ENCODE results near the gene PSMG3. TPM values are rescaled to one million over a fixed set of nuclear protein-coding genes. Genes with fewer than 3 reads are reported as not detected.
A peak's percentile ranks its signal among the peaks of the same experiment; 100 is the strongest.

PSMG3 gene
- total and polyA plus RNA-seq, 2 of the 8 experiments (the other 6 are each of a cell fraction or from before 2014, with no cell fraction given), result 30.2 to 62.0 TPM

DNA sequence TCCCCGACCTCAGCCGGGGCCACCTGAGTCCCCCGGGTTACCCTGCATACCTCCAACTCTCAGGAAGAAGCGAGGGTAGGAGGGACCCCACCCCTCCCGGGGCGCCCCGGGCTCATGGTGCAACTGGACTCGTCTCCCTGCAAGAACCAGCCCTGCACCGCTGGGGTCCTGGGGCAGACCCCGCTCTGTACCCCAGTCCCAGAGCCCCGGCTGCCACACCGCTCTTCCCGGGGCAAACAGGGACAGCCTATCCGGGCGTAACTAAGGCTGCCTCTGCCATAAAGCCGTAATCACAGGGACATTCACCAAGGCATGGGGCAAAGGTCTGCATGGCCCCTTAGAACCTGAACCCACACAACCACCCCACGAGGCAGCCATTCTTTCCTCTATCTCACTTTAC lies 46.0 kb downstream of the PSMG3 start:
- Histone ChIP-seq H2BK20ac (ENCODE audit: low read length) (no peak overlapping the region), H3K4me1 (replicated peaks in 1 of 4; ENCODE audit: control insufficient read depth in 3 of 4, insufficient read depth in 4 of 4, low read length in 3 of 4) (peaks cover 0 to 11% (median 3%) of the 10 kb centered on the region in 4 experiments; a peak in 4 of 7 replicates), H3K56ac (replicated peaks; ENCODE audit: insufficient read length, low read depth, low read length) (no peak overlapping the region), H2AK5ac (ENCODE audit: low read depth, low read length) (no peak overlapping the region), H2BK5ac (ENCODE audit: low read depth, low read length) (no peak overlapping the region), H3K18ac (ENCODE audit: extremely low read depth, low read length) (peak overlapping the region; percentile 2; the same call in 1 of the 2 replicates), H3K27me3 (replicated peaks in 1 of 4; ENCODE audit: control insufficient read depth in 3 of 4, extremely low read depth in 1 of 4, insufficient read depth in 3 of 4, low read length in 3 of 4) (no peaks in the 10 kb centered on the region), H2BK120ac (replicated peaks; ENCODE audit: low read depth, low read length) (no peak overlapping the region), H3K4me2 (ENCODE audit: insufficient read depth in 1 of 2, low read depth in 2 of 2, low read length in 2 of 2) (no peak overlapping the region), H3K79me2 (ENCODE audit: control insufficient read depth in 1 of 2, insufficient read depth in 2 of 2, low read length in 2 of 2) (no peaks in the 10 kb centered on the region), H3K4ac (replicated peaks; ENCODE audit: insufficient read length, low read depth, low read length) (no peak overlapping the region), H3K9me3 (ENCODE audit: insufficient read depth in 2 of 2, low read depth in 1 of 2, low read length in 1 of 2) (no peaks in the 10 kb centered on the region), H3K9ac (replicated peaks in 1 of 4; ENCODE audit: extremely low read depth in 1 of 4, low read depth in 3 of 4, low read length in 3 of 4) (no peak overlapping the region), H3K27ac (ENCODE audit: low read depth, low read length) (no peak overlapping the region), H4K5ac (ENCODE audit: insufficient read length, low read depth, low read length) (no peak overlapping the region), H4K91ac (replicated peaks; ENCODE audit: insufficient read length, low read length) (peak overlapping the region; percentile 3), H2BK12ac (ENCODE audit: low read depth, low read length) (0 out of 2 replicates have a peak overlapping the region, but pooled peaks have one; percentile 17), H4K20me1 (replicated peaks in 1 of 2; ENCODE audit: control insufficient read depth in 1 of 2, insufficient read depth in 2 of 2, low read length in 2 of 2) (no peaks in the 10 kb centered on the region), H3K23me2 (ENCODE audit: low read depth, low read length) (no peaks in the 10 kb centered on the region; the same call in 1 of the 2 replicates), H3K36me3 (ENCODE audit: control insufficient read depth in 2 of 4, insufficient read depth in 4 of 4, low read length in 3 of 4) (no peaks in the 10 kb centered on the region), H3K14ac (ENCODE audit: insufficient read length) (no peak overlapping the region), H2BK15ac (ENCODE audit: low read length) (no peak overlapping the region; the same call in 1 of the 2 replicates), H3K79me1 (ENCODE audit: low read depth, low read length) (no peaks in the 10 kb centered on the region), H4K8ac (ENCODE audit: extremely low read depth, insufficient read depth, low read length) (peak overlapping the region; percentile 69; the same call in 1 of the 2 replicates), H3K4me3 (ENCODE audit: extremely low read depth in 1 of 4, insufficient read depth in 2 of 4, low read depth in 3 of 4, low read length in 4 of 4) (no peak overlapping the region), H2AFZ (ENCODE audit: low read length) (0 out of 2 replicates have a peak overlapping the region, but pooled peaks have one; percentile 62), H3K23ac (ENCODE audit: insufficient read length) (no peak overlapping the region)
- 84% methylated on average over 17 of the region's 17 CpGs; no CpG with 5 or more reads in 1 of the 2 experiments for WGBS, 2 experiments (ENCODE audit: extremely low coverage in 1 of 2, insufficient coverage in 1 of 2, insufficient read length in 1 of 2, insufficient replicate concordance in 2 of 2, low coverage in 1 of 2, low lambda C conversion rate in 2 of 2, missing lambda C conversion rate in 1 of 2)
- no peak for DNase-seq (ENCODE audit: low read depth in 1 of 2, low spot score in 2 of 2)
- TF ChIP-seq POU5F1 (IDR thresholded peaks at IDR 0.05; ENCODE audit: low read depth, low read length) (no peak), KDM1A (IDR thresholded peaks at IDR 0.05; ENCODE audit: borderline replicate concordance, low read length) (no peak), TCF12 (IDR thresholded peaks at IDR 0.05; ENCODE audit: low read depth, low read length) (no peak), SP2 (IDR thresholded peaks at IDR 0.05; ENCODE audit: low read length) (no peak), EGR1 (IDR thresholded peaks at IDR 0.05; ENCODE audit: borderline replicate concordance, low read depth, low read length) (no peak), CBX5 (IDR thresholded peaks at IDR 0.05; ENCODE audit: low read depth, low read length) (no peak), PHF8 (conservative IDR thresholded peaks at IDR 0.05; ENCODE audit: low read depth, low read length) (no peak), RFX5 (IDR thresholded peaks at IDR 0.05; ENCODE audit: borderline replicate concordance, low read depth, low read length) (no peak)
- ChIA-PET POLR2A (ENCODE audit: partially characterized antibody) (interaction anchor here (0.9 to 2.1 kb wide), 2 partner anchors 9 to 11 kb away, joined by 5 read pairs; no protein-coding TSS in a partner anchor), CTCF (ENCODE audit: partially characterized antibody) (interaction anchor here (0.7 to 1.3 kb wide), 2 partner anchors 19 to 209 kb away, joined by 4 read pairs; partner anchors contain the start of gene INTS1)
- FAIRE-seq, result no peak
